Endometrial microvascular endothelial cells (primary cell): Measurements from ENCODE around the gene DLX5. TPM values are rescaled to one million over a fixed set of nuclear protein-coding genes. Genes with fewer than 3 reads are reported as not detected.

ENCODE experiments used
- total RNA-seq: library from RNA; depleted of rRNA; stranded (reverse); fragments of >200 nt; gene quantifications from one replicate; pipeline ENCODE4 v1.2.3, GENCODE V29; 2015; ENCODE audit errors: inconsistent ontology term

Gene DLX5
- total RNA-seq, 1 donor from 2014 or later: not detected

Other genes with a start within 250 kb of the DLX5 start
- gene DLX6, start 19.3 kb downstream of the DLX5 start, total RNA-seq: not detected
- gene SDHAF3, start 92.9 kb upstream of the DLX5 start, total RNA-seq: 7.4 TPM